Measurements from ENCODE around the gene RAPGEF4.

DNA sequence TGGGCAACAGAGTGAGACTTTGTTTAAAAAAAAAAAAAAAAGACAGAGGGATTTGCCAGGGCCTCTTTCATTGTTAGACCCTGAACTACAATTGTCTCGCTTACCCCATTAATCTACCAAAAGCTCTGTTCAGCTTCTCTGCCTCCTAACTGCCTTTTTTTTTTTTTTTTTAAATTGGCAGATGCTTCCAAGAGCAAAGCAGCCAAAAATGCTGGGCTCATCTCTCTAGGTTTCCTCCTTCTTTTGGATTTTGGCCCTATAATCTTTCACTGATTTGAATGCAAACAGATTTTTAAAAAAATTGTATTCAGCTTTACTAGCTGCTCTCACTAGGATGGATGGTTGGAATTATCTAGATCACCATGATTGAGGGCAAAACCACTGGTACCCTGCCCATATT lies 33.2 kb upstream of the RAPGEF4 start:
- no peak for TF ChIP-seq POLR2A (IDR thresholded peaks at IDR 0.05)
- TF ChIP-seq, protein P1, sequence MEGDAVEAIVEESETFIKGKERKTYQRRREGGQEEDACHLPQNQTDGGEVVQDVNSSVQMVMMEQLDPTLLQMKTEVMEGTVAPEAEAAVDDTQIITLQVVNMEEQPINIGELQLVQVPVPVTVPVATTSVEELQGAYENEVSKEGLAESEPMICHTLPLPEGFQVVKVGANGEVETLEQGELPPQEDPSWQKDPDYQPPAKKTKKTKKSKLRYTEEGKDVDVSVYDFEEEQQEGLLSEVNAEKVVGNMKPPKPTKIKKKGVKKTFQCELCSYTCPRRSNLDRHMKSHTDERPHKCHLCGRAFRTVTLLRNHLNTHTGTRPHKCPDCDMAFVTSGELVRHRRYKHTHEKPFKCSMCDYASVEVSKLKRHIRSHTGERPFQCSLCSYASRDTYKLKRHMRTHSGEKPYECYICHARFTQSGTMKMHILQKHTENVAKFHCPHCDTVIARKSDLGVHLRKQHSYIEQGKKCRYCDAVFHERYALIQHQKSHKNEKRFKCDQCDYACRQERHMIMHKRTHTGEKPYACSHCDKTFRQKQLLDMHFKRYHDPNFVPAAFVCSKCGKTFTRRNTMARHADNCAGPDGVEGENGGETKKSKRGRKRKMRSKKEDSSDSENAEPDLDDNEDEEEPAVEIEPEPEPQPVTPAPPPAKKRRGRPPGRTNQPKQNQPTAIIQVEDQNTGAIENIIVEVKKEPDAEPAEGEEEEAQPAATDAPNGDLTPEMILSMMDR (IDR thresholded peaks at IDR 0.05), result no peak
- no peak for TF ChIP-seq POLR2AphosphoS5 (IDR thresholded peaks at IDR 0.05)
